ENCODE data around the gene LIN7B.
"Not testable (repeated sequence)": the region's sequence is repeated elsewhere in the genome, so short reads cannot be mapped to it uniquely, and the experiment has no call there.

The LIN7B gene

DNA sequence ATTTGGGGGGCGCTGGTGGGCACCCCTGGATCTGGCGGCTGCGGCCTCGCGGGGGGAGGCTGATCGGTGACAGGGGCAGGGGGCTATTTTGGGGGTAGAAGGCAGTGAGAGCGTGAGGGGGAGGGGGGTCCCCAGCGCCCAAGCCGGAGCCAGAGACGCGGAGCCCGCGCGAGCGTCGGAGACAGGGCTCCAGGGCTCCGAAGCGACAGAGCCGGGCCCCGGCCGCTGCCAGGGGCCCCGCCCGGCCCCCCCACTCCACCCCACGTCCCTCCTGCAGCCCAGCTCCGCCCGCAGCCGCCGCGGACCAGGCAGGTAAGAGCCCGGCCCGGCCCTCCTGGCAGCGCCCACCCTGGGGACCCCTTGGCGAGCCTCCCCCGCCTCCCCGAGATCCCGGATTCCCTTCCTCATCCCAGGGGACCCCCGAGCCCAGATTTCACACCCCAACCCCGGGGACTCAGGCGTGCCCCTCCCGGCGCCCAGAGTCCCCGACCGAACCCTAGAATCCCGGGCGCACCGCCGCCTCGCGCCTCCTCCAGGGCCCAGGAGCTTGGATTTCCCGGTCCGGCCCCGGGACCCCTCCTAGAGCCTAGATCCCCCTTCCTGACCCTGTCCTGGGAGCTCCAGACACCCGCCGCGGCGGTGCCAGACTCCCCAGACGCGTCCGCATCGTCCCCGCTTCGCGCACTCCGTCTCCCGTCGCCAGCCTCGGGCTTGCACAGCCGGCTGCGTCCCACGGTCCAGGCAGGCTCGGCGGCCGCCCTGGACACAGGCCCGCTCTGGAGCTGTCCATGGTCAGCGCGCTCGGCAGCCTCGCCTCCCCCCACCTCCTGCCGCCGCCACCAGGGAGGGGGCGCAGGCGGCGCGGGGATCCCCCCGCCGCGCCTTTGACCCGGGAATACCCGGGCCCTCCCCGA is 5.5 kb downstream of the LIN7B start, which contains the start of gene PPFIA3:
PPFIA3 (plus strand) TSS at position 134 of the 914 bp plus-strand sequence. CDS start 8,330 bp downstream, outside the sequence.
- DNase-seq (ENCODE audit: low spot score) = peak; percentile 81

DNA sequence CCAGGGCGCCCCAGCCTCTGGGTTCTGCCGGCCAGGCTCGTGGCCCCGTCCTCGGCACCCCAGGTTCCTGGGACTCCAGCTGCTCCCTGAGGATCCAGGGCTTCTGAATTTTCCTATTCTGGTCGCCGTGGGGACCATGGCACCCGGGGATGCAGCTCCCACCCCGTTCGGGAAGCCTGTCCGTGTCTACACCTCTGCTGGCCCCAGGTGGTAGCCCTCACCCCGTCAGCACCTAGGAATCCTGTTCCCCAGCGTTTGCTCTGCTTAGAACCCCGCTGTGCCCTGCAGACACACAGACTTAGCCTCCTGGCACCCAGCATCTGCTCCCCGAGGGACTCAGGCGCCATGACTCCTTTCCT is 6.1 kb downstream of the LIN7B start:
- no peak for DNase-seq (ENCODE audit: low spot score)

DNA sequence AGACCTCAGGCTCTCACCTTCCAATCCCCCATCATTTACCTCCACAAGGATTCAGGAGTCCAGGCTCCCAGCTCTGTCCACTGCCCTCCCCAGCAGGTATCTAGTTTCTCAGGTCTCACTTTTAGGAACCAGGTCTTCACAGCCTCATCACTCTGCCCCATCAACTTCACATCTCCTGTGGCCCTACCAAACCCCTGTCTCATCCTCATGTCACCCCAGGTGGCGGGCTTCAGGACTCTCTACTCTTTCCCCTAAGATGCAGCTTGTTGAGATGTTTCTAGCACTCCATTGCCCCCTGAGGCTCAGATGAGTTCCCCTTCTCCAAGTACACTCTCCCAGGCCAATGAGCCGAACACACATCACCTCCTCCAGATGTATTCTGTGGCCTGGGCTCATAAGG is 6.7 kb downstream of the LIN7B start:
- DNase-seq (ENCODE audit: low spot score) = no peak

DNA sequence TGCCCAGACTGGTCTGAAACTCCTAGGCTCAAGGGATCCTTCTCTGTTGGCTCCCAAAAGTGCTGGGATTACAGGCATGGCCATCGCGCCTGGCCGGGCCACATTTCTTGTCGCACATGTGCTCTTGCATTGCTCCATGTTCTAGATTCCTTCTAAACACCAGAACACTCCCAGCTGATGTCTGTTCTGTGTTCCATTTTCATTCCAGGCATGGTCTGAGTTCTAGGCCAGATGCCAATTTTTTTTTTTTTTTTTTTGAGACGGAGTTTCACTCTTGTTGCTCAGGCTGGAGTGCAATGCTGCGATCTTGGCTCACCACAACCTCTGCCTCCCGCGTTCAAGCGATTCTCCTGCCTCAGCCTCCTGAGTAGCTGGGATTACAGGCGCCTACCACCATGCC is 7.7 kb downstream of the LIN7B start:
- not testable (repeated sequence) for DNase-seq (ENCODE audit: low spot score)

DNA sequence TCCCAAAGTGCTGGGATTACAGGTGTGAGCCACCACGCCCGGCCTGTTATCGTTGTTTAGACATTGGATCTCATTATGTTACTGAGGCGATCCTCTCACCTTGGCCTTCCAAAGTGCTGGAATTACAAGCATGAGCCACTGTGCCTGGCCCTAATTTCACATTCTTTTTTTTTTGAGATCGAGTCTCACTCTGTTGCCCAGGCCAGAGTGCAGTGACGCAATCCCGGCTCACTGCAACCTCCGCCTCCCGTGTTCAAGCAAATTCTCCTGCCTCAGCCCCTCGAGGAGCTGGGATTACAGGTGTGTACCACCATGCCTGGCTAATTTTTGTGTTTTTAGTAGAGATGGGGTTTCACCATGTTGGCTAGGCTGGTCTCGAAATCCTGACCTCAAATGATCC is 9.1 kb downstream of the LIN7B start:
- not testable (repeated sequence) for DNase-seq (ENCODE audit: low spot score)

DNA sequence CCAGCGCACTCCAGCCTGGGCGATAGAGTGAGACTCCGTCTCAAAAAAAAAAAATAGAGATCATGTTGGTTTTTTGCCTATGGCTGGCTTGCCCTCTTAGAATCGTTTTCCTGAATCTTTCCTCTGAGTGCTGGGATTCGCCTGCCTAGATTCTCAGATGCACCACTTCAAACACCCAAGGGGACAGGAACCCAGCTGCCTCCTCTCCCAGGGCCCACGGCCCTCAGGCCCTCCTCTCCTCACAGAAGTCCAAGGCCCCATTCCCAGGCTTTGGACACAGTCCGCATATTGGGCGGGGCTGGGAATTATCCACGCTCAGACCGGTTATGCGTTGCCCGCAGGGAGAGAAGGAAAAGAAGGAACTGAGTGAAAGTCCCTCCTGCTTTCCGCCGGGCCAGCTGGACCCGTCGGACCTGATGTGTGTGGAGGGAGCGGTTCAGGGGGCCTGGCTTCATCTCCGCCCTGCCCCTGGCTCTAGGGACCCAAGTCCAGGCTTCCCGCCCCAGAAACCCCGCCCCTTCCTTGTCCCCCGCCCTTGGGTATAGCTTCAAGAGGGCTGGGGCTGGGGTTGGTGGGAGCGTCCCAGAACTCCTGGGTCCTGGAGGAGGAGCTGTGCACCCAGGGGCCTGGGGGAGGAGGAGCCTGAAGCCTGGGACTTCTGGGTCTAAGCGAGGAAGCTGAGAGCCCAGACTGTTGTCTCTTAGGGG is 11.0 kb downstream of the LIN7B start:
- peak; percentile 68 for DNase-seq (ENCODE audit: low spot score)

DNA sequence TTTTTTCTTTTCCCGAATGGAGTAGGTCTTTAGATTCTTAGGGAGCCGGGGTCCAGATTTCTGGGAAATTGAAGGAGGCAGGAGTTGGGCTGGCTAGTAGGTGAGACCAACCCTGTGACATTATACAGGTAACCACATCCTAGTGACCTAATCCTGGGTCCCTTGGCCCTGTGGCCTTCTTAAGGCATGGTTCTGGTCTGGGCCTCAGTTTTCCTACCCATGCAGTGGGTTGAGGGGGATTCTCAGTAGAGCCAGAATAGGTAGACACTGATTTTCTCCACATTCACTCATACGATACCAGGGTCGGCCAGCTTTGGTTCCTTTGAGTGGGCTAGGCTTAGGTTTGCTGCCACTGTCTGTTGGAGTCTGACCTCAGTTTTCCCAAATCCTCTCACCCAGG is 12.4 kb downstream of the LIN7B start:
- DNase-seq (ENCODE audit: low spot score) = no peak

DNA sequence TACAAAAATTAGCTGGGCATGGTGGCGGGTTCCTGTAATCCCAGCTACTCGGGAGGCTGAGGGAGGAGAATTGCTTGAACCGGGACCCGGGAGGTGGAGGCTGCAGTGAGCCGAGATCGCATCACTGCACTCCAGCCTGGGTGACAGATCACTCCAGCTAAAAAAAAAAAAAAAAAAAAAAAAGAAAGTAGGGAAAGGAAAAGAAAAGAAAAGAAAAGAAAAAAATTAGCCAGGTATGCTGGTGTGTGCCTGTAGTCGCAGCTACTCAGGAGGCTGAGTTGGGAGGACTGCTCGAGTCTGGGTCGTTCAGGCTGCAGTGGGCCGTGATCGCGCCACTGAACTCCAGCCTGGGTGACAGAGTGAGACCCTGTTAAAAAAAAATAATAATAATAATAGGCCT is 13.1 kb downstream of the LIN7B start:
- DNase-seq (ENCODE audit: low spot score) = not testable (repeated sequence)

DNA sequence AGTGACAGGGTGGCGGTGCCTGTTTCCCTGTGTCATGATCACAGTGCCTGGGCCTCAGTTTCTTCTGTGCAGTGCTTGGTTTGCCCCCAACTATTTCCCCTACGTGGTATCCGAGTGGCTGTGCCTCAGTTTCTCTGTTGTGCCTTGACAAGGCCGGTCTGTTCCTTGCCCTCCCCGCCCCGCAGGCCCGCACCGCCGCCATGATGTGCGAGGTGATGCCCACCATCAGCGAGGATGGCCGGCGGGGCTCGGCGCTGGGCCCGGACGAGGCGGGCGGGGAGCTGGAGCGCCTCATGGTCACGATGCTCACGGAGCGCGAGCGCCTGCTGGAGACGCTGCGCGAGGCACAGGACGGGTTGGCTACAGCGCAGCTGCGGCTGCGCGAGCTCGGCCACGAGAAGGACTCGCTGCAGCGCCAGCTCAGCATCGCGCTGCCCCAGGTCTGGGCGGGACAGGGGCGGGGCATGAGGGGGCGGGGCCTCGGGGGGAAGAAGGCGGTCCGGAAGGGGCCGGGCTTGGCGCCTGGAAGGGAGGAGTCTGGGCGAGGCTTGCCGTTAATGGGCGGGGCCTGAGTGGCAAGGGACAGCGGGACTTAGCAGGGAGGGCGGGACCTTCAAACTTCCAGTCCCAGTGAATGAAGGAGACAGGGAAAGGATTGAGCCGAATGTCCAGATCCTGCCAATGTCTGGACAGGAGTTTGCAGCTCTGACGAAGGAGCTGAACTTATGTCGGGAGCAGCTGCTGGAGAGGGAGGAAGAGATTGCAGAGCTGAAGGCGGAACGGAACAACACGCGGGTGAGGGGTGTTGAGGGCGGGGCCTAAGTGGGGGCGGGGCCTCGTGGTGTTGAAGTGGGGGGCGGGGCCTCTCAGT is 13.7 kb downstream of the LIN7B start:
- peak; percentile 98 for DNase-seq (ENCODE audit: low spot score)

DNA sequence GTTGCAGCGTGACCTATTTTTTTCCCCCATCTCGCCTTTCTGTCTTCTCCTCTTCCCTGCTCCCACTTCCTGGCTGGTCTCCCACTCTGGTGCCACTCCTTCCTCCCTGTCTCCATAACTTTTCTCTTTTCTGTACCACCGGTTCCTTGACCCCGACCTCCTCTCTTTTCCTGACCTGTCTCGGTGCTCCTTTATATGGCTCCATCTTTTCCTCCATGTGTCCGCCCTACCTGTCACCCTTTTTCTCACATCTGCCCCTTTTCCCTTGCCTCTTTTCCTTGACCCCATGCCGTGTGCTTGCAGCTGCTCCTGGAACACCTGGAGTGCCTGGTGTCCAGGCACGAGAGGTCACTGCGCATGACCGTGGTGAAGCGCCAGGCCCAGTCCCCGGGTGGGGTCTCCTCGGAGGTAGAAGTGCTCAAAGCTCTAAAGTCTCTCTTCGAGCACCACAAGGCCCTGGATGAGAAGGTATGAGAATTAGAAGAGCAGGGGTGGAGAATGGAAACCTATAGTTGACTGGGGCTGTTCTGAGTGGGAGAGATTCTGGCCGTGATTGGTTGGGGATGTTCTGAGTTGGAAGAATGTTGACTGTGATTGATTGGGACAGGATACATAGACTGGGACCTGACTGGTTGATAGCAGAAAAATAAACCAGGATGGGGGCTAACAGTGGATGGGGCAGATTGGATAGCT is 14.5 kb downstream of the LIN7B start:
- DNase-seq (ENCODE audit: low spot score) = no peak

DNA sequence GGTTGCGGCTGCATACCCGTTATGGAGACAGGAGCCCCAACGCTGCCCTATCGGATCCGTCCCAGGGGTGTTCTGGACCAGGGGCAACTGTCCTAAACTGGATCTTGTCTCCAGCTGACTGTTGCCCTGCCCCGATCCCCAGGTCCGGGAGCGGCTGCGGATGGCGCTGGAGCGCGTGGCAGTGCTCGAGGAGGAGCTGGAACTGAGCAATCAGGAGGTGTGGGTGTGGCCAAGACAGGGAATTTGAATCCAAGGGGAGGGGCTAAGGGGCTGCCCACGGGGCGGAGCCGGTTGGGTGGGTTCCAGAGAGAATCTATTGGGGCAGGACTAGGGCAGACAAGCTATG is 15.0 kb downstream of the LIN7B start:
- peak; percentile 74 for DNase-seq (ENCODE audit: low spot score)

DNA sequence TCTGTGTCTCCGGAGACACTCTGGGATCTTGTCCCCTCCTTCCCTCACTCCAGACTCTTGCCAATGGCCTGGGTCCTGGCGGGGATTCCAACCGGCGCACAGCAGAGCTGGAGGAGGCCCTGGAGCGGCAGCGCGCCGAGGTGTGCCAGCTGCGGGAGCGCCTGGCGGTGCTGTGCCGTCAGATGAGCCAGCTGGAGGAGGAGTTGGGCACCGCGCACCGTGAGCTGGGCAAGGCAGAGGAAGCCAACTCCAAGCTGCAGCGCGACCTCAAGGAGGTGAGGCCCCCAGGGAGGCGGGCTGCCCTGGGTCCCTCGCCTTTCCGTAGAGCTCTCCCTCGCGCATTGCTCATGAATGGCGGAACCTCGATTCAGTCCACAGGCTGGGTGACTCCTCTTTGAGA is 16.2 kb downstream of the LIN7B start:
- DNase-seq (ENCODE audit: low spot score) = no peak

DNA sequence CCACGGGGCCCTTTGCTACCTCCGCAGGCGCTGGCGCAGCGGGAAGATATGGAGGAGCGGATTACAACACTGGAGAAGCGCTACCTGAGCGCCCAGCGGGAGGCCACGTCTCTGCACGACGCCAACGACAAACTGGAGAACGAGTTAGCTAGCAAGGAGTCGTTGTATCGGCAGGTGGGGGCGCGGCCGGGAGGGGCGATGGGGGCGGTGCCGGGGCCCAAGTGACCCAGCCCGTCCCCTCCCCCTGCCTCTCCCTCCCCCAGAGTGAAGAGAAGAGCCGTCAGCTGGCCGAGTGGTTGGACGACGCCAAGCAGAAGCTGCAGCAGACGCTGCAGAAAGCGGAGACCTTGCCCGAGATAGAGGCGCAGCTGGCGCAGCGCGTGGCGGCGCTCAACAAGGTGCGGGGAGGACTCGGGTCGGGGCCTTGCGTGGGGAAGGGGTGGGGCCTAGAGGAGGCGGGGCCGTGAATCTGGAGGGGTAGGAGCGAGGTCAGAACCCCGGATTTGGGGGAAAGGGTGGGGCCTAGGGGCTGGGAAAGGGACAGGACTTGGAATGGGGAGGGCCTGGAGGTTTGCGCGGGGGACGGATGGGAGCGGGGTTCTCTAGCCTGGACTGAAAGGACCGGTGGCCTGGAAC is 18.9 kb downstream of the LIN7B start:
- DNase-seq (ENCODE audit: low spot score) = no peak

DNA sequence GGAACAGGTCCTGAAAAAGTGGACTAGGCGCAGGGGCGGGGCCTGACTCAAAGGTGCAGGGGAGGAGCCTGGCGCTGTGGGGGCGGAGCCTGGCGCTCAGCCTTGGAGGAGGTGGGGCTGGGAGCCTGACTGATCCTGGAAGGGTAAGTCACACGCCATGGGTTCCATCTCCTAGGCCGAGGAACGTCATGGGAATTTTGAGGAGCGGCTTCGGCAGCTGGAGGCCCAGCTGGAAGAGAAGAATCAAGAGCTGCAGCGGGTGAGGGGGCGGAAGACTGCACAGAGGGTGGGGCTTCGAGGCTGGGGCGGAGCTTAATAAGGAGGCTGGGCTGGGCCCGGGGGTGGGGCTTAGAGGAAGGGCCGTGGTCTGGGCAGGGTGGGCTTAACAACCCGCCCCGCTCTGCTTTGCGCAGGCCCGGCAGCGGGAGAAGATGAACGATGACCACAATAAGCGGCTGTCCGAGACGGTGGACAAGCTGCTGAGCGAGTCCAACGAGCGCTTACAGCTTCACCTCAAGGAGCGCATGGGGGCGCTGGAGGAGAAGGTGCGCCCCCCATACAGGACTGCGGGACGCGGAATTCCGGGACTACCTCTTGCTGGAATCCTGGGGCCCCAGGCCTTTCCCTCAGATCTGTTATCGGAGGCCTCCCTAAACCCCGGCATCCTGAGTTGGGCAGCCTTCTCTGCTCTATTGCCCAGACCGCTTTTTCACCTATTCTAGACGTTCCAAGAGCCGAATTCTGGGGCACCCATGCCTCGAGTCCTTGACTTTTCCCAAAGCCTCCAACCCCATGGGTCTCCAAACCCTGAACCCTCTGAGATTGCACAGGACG is 19.7 kb downstream of the LIN7B start:
- DNase-seq (ENCODE audit: low spot score) = peak; percentile 89

DNA sequence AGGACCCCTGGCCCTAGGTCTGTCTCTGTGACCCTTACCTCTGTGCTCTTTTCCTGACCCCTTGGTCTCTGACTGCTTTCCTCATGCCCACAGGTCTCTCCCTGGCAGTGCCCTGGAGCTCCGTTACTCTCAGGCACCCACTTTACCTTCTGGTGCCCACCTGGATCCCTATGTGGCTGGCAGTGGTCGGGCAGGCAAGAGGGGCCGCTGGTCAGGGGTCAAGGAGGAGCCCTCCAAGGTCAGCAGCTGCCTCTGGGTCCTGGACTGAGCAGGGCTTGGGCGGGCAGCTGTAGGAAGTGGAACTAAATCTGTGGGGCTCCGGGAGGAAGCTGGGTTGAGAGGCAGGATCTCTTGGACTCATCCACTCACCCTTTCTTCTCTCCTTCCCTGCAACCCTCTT is 21.5 kb downstream of the LIN7B start:
- no peak for DNase-seq (ENCODE audit: low spot score)

DNA sequence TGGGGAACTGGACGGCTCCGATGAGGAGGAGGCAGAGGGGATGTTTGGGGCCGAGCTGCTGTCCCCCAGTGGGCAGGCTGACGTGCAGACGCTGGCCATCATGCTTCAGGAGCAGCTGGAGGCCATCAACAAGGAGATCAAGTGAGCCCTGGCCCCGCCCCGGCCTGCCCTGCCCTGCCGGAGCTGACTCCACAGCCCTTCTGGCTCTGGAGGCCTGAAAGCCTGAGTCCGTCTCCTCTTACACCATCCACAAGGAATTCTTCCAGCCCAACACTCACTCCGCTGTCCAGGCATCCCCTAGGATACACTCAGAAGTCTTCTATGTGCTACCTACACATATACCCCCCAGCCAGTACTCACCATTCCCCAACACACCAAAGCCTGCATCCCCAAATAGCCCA is 22.6 kb downstream of the LIN7B start:
- DNase-seq (ENCODE audit: low spot score) = peak; percentile 44

DNA sequence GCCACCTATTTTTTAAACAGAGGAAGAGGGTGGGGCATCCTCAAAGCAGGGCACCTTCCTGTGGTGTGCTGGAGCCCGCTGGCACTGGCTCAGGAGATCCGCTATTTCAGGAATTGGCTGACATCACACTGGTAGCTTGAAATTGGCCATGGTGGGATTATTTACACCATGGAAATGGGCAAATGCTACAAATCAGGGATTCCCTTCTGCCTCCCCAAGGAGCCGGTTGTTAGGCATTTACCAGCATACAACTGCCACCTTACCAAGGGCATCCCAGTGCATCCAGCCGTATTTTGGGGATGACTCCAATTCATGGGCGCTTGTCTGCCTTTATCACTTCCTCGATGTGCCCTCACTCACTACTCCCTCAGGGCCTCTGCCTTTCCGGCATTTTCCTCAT is 26.8 kb downstream of the LIN7B start:
- DNase-seq (ENCODE audit: low spot score) = no peak

DNA sequence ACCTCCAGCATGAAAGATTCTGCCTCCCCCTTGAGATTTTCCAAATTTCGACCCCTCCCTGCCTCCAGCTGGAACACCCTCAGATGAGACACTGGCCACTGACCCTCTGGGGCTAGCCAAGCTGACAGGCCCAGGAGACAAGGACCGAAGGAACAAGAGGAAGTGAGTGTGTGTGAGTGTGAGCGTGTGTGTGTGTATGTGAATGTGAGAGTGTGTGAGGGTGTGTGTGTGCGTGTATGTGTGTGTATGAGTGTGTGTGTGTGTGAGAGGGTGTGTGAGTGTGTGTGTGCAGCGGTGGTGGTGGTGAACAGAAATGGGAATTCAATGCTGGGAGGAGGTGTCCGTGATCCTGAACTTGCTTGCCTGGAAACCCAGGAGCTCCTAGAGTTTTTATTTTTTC is 27.2 kb downstream of the LIN7B start:
- DNase-seq (ENCODE audit: low spot score) = no peak

DNA sequence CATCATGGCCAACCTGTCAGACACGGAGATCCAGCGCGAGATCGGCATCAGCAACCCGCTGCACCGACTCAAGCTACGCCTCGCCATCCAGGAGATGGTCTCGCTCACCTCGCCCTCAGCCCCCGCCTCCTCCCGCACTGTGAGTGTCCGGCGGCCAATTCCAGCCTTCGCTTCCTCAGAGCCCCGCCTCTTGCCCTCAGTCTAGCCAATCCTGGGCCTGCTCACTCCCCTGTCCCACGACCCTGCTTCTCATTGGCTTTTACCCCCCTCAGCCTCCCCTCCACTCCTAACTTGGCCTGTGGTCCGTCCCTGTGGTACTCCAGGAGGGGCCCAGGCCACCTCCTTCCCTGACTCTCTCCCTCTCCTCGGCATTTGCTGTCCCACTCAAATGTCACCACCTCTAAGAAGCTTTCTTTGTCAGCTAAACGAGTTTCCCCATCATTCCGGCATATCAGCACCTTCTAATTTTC is 28.7 kb downstream of the LIN7B start:
- peak; percentile 96 for DNase-seq (ENCODE audit: low spot score)
